ENCODE results near the gene SLC1A7.

Gene SLC1A7

GRCh38 chr1:53107090-53107489 is 35.3 kb downstream of the SLC1A7 start:
- H3K4me3 ChIP-seq (ENCODE audit: low read length) = no peak overlapping the region
- H3K4me1 ChIP-seq (ENCODE audit: control insufficient read depth, low read length) = no peaks in the 10 kb centered on the region
- no peaks in the 10 kb centered on the region for H3K27me3 ChIP-seq (ENCODE audit: control insufficient read depth, low read length)
- H3F3A ChIP-seq (ENCODE audit: control insufficient read depth, insufficient read depth) = no peaks in the 10 kb centered on the region
- no peaks in the 10 kb centered on the region for H3K9me2 ChIP-seq (replicated peaks; ENCODE audit: control insufficient read depth, low read length)
- no peaks in the 10 kb centered on the region for H3K79me2 ChIP-seq (ENCODE audit: control insufficient read depth, low read length)
- H4K20me1 ChIP-seq (ENCODE audit: control insufficient read depth, insufficient read depth, low read depth, low read length) = no peaks in the 10 kb centered on the region
- TF ChIP-seq CTCF (IDR thresholded peaks at IDR 0.05; ENCODE audit: low read depth, low read length, poor library complexity, severe bottlenecking) (no peak), EZH2phosphoT487 (IDR thresholded peaks at IDR 0.05; ENCODE audit: borderline replicate concordance, low read length) (no peak)
- no peaks in the 10 kb centered on the region for H3K36me3 ChIP-seq (ENCODE audit: control insufficient read depth, low read length)
- no peak overlapping the region for H3K27ac ChIP-seq (ENCODE audit: low read depth, low read length)
- peaks cover 6% of the 10 kb centered on the region for H3K9me3 ChIP-seq (ENCODE audit: control insufficient read depth, insufficient read depth, low read length)
- H3K4me2 ChIP-seq (ENCODE audit: low read length) = no peak overlapping the region

GRCh38 chr1:53104289-53104913 is 38.0 kb downstream of the SLC1A7 start:
- Histone ChIP-seq H3K4me2 (ENCODE audit: low read length) (no peak overlapping the region), H3K4me1 (ENCODE audit: control insufficient read depth, low read length) (no peaks in the 10 kb centered on the region), H3K27me3 (ENCODE audit: control insufficient read depth, low read length) (no peaks in the 10 kb centered on the region), H3F3A (ENCODE audit: control insufficient read depth, insufficient read depth) (no peaks in the 10 kb centered on the region), H3K79me2 (ENCODE audit: control insufficient read depth, low read length) (no peaks in the 10 kb centered on the region), H3K9me3 (ENCODE audit: control insufficient read depth, insufficient read depth, low read length) (peaks cover 33% of the 10 kb centered on the region), H3K4me3 (ENCODE audit: low read length) (no peak overlapping the region), H3K27ac (ENCODE audit: low read depth, low read length) (no peak overlapping the region), H3K36me3 (ENCODE audit: control insufficient read depth, low read length) (no peaks in the 10 kb centered on the region), H3K9me2 (replicated peaks; ENCODE audit: control insufficient read depth, low read length) (no peaks in the 10 kb centered on the region), H4K20me1 (ENCODE audit: control insufficient read depth, insufficient read depth, low read depth, low read length) (no peaks in the 10 kb centered on the region)
- TF ChIP-seq EZH2phosphoT487 (IDR thresholded peaks at IDR 0.05; ENCODE audit: borderline replicate concordance, low read length) = no peak
- no peak for TF ChIP-seq CTCF (IDR thresholded peaks at IDR 0.05; ENCODE audit: low read depth, low read length, poor library complexity, severe bottlenecking)

GRCh38 chr1:53094533-53094919 is 47.9 kb downstream of the SLC1A7 start:
- Histone ChIP-seq H3K9me3 (ENCODE audit: control insufficient read depth, insufficient read depth, low read length) (peaks cover 49% of the 10 kb centered on the region), H3K4me2 (ENCODE audit: low read length) (no peak overlapping the region), H3F3A (ENCODE audit: control insufficient read depth, insufficient read depth) (0 out of 2 replicates have a peak, but pooled peaks cover 4% of the 10 kb centered on the region), H3K27ac (ENCODE audit: low read depth, low read length) (no peak overlapping the region), H3K36me3 (ENCODE audit: control insufficient read depth, low read length) (no peaks in the 10 kb centered on the region), H3K4me3 (ENCODE audit: low read length) (no peak overlapping the region), H3K27me3 (ENCODE audit: control insufficient read depth, low read length) (no peaks in the 10 kb centered on the region), H3K4me1 (ENCODE audit: control insufficient read depth, low read length) (no peaks in the 10 kb centered on the region), H3K9me2 (replicated peaks; ENCODE audit: control insufficient read depth, low read length) (no peaks in the 10 kb centered on the region), H3K79me2 (ENCODE audit: control insufficient read depth, low read length) (no peaks in the 10 kb centered on the region), H4K20me1 (ENCODE audit: control insufficient read depth, insufficient read depth, low read depth, low read length) (no peaks in the 10 kb centered on the region)
- TF ChIP-seq CTCF (IDR thresholded peaks at IDR 0.05; ENCODE audit: low read depth, low read length, poor library complexity, severe bottlenecking) (no peak), EZH2phosphoT487 (IDR thresholded peaks at IDR 0.05; ENCODE audit: borderline replicate concordance, low read length) (no peak)
